Ishikawa (cell line): ENCODE data around the gene ANXA6.

Source experiments
- EGR1 ChIP-seq: IDR thresholded peaks from 2 replicates; pipeline ENCODE4 v1.6.1; 2012
- EP300 ChIP-seq: IDR thresholded peaks from 2 replicates; pipeline ENCODE4 v1.6.1; 2012; ENCODE audit warnings: borderline replicate concordance
- FOXM1 ChIP-seq: IDR thresholded peaks from 2 replicates; pipeline ENCODE4 v1.6.1; 2012; ENCODE audit warnings: low read depth, borderline replicate concordance
- MAX ChIP-seq: IDR thresholded peaks from 2 replicates; pipeline ENCODE4 v1.6.1; 2012
- NFIC ChIP-seq: IDR thresholded peaks from 2 replicates; pipeline ENCODE4 v1.6.1; 2012
- RAD21 ChIP-seq: IDR thresholded peaks from 2 replicates; pipeline ENCODE4 v1.6.1; 2012; ENCODE audit warnings: low read depth
- REST ChIP-seq: IDR thresholded peaks from 2 replicates; pipeline ENCODE4 v1.6.1; 2012; ENCODE audit warnings: low read depth, mild to moderate bottlenecking
- TAF1 ChIP-seq: IDR thresholded peaks from 2 replicates; pipeline ENCODE4 v1.6.1; 2012; ENCODE audit warnings: low read depth, mild to moderate bottlenecking
- TEAD4 ChIP-seq: IDR thresholded peaks from 2 replicates; pipeline ENCODE4 v1.6.1; 2012
- USF1 ChIP-seq: IDR thresholded peaks from 2 replicates; pipeline ENCODE4 v1.6.1; 2012
- YY1 ChIP-seq: IDR thresholded peaks from 2 replicates; pipeline ENCODE4 v1.6.1; 2012; ENCODE audit warnings: low read depth
- ZBTB7A ChIP-seq: IDR thresholded peaks from 2 replicates; pipeline ENCODE4 v1.6.1; 2012; ENCODE audit warnings: low read depth

- TF ChIP-seq YY1 = no peak
- TF ChIP-seq REST = no peak
- no peak for TF ChIP-seq MAX
- TF ChIP-seq EGR1 = no peak
- no peak for TF ChIP-seq NFIC
- no peak for TF ChIP-seq FOXM1
- no peak for TF ChIP-seq TEAD4
- no peak for TF ChIP-seq USF1
- no peak for TF ChIP-seq EP300
- no peak for TF ChIP-seq ZBTB7A
- TF ChIP-seq RAD21 = no peak
- no peak for TF ChIP-seq TAF1
These were observed 68.6 kb downstream of the ANXA6 start for GRCh38 chr5:151088986-151089385.
